NCI-H1092 (cell line): ENCODE data around the gene IQGAP2.

Source experiments
- DNase-seq: peaks from one replicate; lab custom pipeline; 2025; lab: John Stamatoyannopoulos, UW

The IQGAP2 gene

GRCh38 chr5:76383126-76383832, 19.8 kb upstream of the IQGAP2 start:
- DNase-seq, result no peak

GRCh38 chr5:76384189-76384588, 18.9 kb upstream of the IQGAP2 start:
- DNase-seq, result no peak

- DNase-seq, result no peak
These were observed 18.4 kb upstream of the IQGAP2 start for GRCh38 chr5:76384705-76385104.

- no peak for DNase-seq
These were observed 17.5 kb upstream of the IQGAP2 start for GRCh38 chr5:76385540-76385939.

- no peak for DNase-seq
These were observed 16.7 kb upstream of the IQGAP2 start for GRCh38 chr5:76386360-76386759.

GRCh38 chr5:76388236-76388635, 14.8 kb upstream of the IQGAP2 start:
- no peak for DNase-seq

GRCh38 chr5:76388791-76389512, 14.1 kb upstream of the IQGAP2 start:
- DNase-seq, result no peak

- DNase-seq, result no peak
These were observed 13.5 kb upstream of the IQGAP2 start for GRCh38 chr5:76389513-76390154.

GRCh38 chr5:76391014-76391413, 12.1 kb upstream of the IQGAP2 start:
- no peak for DNase-seq

GRCh38 chr5:76393035-76393680, 9.9 kb upstream of the IQGAP2 start:
- DNase-seq, result no peak

- no peak for DNase-seq
These were observed 5.9 kb upstream of the IQGAP2 start for GRCh38 chr5:76397200-76397599.

GRCh38 chr5:76399268-76399667, 3.8 kb upstream of the IQGAP2 start:
- DNase-seq, result no peak

GRCh38 chr5:76400466-76400865, 2.6 kb upstream of the IQGAP2 start:
- no peak for DNase-seq

GRCh38 chr5:76401801-76402250, 1.3 kb upstream of the IQGAP2 start:
- no peak for DNase-seq

GRCh38 chr5:76402251-76402885, 717 bp upstream of the IQGAP2 start:
- no peak for DNase-seq

GRCh38 chr5:76403766-76404222, 709 bp downstream of the IQGAP2 start:
- DNase-seq, result no peak

GRCh38 chr5:76404223-76405211, 1.4 kb downstream of the IQGAP2 start:
- DNase-seq, result no peak

- no peak for DNase-seq
These were observed 2.9 kb downstream of the IQGAP2 start for GRCh38 chr5:76406014-76406413.

- DNase-seq, result no peak
These were observed 3.6 kb downstream of the IQGAP2 start for GRCh38 chr5:76406673-76407072.

GRCh38 chr5:76408104-76408654, 5.1 kb downstream of the IQGAP2 start:
- no peak for DNase-seq
